ENCODE results near the gene TMEM247. TPM values are rescaled to one million over a fixed set of nuclear protein-coding genes. Genes with fewer than 3 reads are reported as not detected.

Gene TMEM247
- total RNA-seq, 1 experiment from 2014 or later = not detected

DNA sequence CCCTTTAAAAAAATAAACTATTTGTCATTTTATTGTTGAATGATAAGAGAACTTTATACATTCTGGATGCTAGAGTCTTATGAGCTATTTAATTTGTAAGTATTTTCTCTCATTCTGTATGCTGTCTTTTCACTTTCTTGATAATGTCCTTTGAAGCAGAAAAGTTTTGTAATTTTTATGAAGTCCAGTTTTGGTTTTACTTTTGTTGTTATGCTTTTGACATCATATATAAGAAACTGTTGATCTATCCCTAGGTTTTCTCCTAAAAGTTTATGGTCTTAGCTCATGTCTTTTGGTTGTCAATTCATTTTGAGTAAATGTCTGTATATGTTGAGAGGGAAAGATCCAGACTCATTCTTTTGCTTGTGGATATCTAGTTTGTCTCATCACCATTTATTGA is 52.5 kb downstream of the TMEM247 start:
- no peaks in the 10 kb centered on the region for H3K9me3 ChIP-seq (ENCODE audit: low read depth, low read length, poor library complexity, severe bottlenecking)
- H3K4me1 ChIP-seq (ENCODE audit: insufficient read depth, low read length, poor library complexity, severe bottlenecking) = no peaks in the 10 kb centered on the region
- no TSS peak for BruUV-seq (replicated peaks)
- H3K27ac ChIP-seq (ENCODE audit: low read depth, low read length, poor library complexity, severe bottlenecking) = no peak overlapping the region
- DNase-seq (ENCODE audit: low spot score) = no peak
- no peaks in the 10 kb centered on the region for H3K27me3 ChIP-seq (replicated peaks; ENCODE audit: insufficient read depth, low read depth, low read length, poor library complexity)
- POLR2A ChIA-PET (ENCODE audit: low non-redundant PET) = no interaction called here
- no peak overlapping the region for H3K4me3 ChIP-seq (ENCODE audit: low read depth, low read length, poor library complexity, severe bottlenecking)
- TF ChIP-seq, protein P1, sequence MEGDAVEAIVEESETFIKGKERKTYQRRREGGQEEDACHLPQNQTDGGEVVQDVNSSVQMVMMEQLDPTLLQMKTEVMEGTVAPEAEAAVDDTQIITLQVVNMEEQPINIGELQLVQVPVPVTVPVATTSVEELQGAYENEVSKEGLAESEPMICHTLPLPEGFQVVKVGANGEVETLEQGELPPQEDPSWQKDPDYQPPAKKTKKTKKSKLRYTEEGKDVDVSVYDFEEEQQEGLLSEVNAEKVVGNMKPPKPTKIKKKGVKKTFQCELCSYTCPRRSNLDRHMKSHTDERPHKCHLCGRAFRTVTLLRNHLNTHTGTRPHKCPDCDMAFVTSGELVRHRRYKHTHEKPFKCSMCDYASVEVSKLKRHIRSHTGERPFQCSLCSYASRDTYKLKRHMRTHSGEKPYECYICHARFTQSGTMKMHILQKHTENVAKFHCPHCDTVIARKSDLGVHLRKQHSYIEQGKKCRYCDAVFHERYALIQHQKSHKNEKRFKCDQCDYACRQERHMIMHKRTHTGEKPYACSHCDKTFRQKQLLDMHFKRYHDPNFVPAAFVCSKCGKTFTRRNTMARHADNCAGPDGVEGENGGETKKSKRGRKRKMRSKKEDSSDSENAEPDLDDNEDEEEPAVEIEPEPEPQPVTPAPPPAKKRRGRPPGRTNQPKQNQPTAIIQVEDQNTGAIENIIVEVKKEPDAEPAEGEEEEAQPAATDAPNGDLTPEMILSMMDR (conservative IDR thresholded peaks at IDR 0.05; ENCODE audit: low read depth, low read length) = no peak
- TF ChIP-seq EZH2 (IDR thresholded peaks at IDR 0.05; ENCODE audit: borderline replicate concordance, low read depth, low read length, poor library complexity, severe bottlenecking) = no peak
- H3K36me3 ChIP-seq (ENCODE audit: insufficient read depth, low read length, poor library complexity, severe bottlenecking) = no peaks in the 10 kb centered on the region
- CTCF ChIA-PET = no interaction called here
- intact Hi-C loops (cut with micrococcal nuclease; ENCODE audit: unreplicated experiment) = no loop called here

Other genes starting within 250 kb of the TMEM247 start
- gene EPAS1, start 182.2 kb upstream of the TMEM247 start, total RNA-seq (2021) = 0.41 and 1.2 TPM in 2 replicates
- gene RHOQ, start 62.9 kb downstream of the TMEM247 start, total RNA-seq (2021) = 32.2 and 32.3 TPM in 2 replicates
- 5.4 and 6.2 TPM in 2 replicates for gene ATP6V1E2, start 63.0 kb downstream of the TMEM247 start, total RNA-seq (2021)
- 22.7 and 30.2 TPM in 2 replicates for gene PIGF, start 137.5 kb downstream of the TMEM247 start, total RNA-seq (2021)
- gene CRIPT, start 137.7 kb downstream of the TMEM247 start, total RNA-seq (2021) = 17.1 and 19.2 TPM in 2 replicates
- 13.7 and 15.1 TPM in 2 replicates for gene SOCS5, start 219.7 kb downstream of the TMEM247 start, total RNA-seq (2021)

Measured in A673 (cell line).